GM19467 (cell line): Measurements from ENCODE around the gene MAGED1.

Source experiments
- ATAC-seq: cut with Tn5 transposase; IDR thresholded peaks from one replicate; pipeline ENCODE4 v1.9.1; 2021; ENCODE audit warnings: mild to moderate bottlenecking, moderate library complexity; ENCODE audit not compliant: unreplicated experiment

Gene MAGED1, protein sequence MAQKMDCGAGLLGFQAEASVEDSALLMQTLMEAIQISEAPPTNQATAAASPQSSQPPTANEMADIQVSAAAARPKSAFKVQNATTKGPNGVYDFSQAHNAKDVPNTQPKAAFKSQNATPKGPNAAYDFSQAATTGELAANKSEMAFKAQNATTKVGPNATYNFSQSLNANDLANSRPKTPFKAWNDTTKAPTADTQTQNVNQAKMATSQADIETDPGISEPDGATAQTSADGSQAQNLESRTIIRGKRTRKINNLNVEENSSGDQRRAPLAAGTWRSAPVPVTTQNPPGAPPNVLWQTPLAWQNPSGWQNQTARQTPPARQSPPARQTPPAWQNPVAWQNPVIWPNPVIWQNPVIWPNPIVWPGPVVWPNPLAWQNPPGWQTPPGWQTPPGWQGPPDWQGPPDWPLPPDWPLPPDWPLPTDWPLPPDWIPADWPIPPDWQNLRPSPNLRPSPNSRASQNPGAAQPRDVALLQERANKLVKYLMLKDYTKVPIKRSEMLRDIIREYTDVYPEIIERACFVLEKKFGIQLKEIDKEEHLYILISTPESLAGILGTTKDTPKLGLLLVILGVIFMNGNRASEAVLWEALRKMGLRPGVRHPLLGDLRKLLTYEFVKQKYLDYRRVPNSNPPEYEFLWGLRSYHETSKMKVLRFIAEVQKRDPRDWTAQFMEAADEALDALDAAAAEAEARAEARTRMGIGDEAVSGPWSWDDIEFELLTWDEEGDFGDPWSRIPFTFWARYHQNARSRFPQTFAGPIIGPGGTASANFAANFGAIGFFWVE

DNA sequence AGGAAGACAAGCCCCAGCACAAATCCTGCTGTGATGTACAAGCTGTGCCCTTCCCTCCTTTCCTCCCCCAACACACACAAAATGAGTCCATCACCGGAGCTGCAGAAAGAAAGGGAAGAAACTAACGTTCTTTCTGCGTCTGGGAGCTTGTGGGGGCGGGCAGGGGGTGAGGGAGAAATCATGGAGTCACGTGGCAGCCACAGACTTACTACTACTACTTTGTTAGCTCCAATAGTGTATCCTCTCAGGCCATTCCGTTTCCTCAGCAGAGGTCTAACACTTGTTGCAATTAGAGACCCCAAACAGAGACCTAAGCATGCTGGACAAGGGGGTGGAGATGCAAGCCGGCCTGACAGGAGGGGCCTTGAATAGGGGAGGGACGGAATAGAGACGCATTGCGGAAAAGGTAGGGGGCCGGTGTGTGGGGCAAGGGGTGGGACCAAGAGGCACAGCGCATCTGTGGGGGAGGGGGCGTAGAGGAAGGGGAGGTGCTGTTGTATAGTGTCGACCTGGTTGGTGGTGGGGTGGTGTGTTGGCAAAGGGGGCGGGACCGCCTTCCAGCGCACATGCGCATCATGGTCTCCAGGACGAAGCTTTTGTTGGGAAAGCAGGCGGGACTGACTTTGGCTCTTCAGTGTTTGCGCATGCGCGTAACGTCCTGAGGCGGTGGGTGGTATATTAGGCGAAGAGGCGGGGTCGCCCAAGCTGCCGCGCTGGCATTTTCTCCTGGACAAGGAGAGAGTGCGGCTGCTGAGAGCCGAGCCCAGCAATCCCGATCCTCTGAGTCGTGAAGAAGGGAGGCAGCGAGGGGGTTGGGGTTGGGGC is at the start of gene MAGED1:
MAGED1 (plus strand) TSS at position 703 of the 825 bp plus-strand sequence. CDS start 682 bp downstream, outside the sequence.
- peak; percentile 53 for ATAC-seq

DNA sequence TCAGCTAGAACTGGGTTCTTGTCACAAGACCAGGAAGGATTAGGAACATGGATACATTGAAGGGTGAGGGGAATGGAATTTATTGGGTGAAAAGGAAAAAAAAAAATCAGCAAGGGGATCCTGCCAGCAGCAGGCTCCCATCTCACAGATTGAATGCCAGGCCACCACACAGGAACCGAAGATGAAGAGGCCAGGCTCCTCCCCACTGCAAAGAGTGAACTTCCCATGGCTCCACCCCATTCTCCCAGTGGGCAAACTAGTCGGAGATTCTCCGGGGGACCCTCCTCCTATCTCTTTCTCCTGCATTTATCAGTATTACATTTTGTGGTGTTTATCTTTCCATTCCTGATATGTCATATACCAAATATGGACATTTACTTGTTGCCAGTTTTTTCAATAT is 46.0 kb upstream of the MAGED1 start:
- ATAC-seq, result no peak

DNA sequence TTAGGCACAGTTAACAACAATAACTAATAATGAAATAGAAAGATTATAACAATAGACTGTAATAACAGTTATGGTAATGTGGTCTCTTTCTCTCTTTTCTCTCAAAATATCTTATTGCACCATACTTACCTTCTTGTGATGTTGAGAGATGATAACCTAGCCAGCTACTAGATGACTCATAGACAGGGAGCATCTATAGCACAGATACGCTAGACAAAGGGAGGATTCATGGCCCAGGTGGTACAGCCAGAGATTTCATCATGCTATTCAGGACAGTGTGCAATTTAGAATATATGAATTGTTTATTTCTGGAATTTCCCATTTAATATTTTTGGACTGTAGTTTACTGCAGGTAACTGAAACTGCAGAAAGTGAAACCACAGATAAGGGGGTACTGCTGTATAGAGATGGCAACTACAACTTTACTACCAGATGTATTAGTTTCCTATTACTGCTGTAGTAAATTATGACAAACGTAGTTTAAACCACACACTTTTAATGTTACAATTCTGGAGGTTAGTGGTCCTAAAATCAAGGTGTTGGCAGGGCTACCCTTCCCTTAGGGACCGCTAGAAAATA is 41.8 kb upstream of the MAGED1 start:
- no peak for ATAC-seq

DNA sequence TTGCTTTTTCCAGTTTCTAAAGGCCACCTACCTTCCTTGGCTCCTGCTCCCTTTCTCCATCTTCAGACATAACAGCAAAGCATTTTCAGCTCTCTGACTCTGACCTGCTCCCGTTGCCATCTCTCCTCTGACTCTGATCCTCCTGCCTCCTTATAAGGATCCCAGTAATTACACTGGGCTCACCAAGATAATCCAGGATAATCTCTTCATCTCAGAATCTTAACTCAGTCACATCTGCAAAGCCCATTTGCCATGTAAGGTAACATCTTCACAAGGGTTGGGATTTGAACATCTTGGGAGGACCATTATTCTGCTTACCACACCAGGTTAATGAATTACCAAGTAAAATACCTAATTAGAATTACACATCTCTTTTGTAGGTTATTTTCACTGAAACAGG is 41.3 kb upstream of the MAGED1 start:
- ATAC-seq, result no peak

DNA sequence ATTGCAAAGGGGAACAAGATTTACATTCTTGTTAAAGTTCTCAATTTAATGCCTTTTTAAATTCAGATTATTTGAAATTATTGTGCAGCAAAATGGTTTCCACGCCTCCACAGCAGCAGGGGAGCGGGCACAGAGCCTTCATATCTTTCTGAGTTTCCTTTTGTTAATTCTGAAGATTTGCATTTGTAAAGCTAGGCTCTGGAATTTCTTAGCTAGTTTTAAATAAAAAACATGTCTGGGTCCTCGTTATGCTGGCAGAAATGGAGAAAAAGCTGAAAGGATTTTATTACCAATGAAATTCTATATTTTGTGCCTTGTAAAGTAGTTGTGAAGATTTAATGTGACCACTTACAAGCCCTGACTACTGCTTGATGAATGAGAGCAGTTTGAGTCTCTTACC is 40.8 kb upstream of the MAGED1 start:
- no peak for ATAC-seq

DNA sequence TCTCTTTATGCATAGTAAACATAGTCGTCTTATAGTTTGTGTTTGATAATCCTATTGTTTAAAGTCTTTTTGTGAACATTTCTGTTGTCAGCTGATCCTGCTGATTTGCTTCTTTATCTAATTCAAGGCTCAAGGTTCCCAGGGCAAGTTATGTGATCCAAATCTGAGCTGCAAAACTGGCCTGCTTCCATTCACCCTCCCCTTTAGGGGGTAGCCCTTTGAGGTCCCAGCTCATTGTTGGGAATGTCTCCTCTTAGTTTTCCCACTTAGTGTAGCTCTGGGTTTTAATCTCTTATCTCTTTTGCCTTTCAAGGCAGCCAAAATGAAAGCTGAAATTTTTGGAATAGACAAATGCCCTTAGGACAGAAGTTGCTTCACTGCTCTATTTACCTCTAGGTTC is 40.2 kb upstream of the MAGED1 start:
- ATAC-seq, result no peak

DNA sequence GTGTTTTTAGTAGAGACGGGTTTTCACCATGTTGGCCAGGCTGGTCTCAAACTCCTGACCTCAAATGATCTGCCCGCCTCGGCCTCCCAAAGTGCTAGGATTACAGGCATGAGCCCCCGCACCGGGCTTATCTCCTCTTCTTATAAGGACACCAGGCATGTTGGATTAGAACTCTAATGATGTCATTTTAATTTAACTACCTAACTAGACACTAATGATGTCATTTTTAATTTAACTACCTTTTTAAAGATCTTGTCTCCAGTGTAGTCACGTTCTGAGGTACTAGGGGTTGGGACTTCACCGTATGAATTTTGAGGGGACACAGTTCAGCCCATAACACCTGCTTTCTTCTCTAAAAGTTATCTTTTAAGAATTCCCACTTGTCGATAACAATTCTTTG is 37.7 kb upstream of the MAGED1 start:
- ATAC-seq, result no peak

DNA sequence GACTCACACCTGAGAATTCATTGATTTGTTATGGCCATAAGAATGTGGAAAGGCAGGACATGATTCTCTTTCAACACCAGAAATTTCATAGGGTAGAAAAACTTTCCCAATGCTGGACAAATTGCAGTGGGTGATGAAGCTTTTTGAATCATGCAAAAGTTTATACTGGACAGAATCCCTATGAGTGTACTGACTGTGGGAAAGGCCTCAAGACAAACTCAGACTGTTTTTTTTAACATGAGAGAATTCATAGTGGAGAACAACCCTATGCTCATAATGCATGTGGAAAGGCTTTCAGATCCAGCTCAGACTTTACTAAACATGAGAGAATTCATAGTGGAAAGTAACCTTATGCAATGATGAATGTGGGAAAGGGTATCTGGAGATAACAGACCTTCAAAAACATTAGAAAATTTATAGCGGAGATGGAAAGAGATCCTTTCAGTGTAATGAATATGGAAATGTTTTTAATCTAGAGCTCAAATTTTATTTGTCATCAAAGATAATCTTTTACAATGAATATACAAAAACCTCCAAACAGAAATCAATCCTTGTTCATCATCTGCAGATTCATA is 36.2 kb upstream of the MAGED1 start:
- no peak for ATAC-seq

DNA sequence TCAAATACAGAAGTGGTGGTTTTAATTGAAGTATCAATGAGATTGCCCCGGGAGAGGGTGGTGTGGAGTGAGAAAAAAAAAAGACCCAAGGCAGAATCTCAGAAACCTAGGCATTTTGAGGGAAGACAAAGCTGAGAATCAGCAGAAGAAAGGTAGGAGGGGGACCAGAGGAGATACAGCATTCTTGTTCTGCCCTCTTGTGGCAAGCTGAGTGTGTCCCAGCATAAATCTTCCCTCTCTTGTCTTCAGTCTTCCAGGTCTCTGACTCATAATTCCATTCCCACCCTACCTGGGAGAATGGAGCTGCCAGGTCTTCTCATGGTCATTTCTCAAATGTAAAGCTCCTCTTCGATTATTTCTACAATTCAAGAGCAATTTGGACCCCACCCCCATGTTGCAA is 32.7 kb upstream of the MAGED1 start:
- no peak for ATAC-seq

DNA sequence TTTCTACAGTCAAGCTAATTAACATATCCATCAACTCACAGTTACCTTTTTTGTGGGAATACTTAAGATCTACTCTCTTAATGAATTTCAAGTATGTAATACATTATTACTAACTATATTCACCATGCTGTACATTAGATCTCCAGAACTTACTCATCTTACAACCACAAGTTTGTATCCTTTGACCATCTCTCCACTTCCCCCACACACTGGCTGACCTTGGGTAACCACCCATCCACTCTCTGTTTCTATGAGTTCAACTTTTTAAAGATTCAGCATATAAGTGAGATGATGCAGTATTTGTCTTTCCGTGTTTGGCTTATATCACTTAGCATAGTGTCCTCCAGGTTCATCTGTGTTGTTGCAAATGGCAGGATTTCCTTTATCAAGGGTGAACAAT is 30.5 kb upstream of the MAGED1 start:
- ATAC-seq, result no peak

DNA sequence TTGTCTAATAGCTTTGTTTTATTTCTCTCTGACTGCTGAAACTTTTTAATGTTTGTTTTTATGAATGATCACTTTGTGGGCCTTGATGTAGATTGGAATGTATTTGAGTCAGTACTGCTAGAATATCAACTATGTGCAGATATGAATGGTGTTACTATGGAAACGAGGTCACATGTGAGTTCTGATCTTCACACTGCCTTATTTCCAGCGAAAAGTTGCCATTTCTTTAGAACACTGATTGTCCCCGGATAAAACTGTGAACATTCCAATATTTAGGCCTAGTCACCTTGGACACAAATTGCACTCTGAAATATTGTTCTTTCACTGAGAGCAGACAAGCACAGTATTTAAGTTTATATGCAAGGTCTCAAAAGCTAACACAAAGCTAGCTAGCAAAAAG is 27.2 kb upstream of the MAGED1 start:
- no peak for ATAC-seq

DNA sequence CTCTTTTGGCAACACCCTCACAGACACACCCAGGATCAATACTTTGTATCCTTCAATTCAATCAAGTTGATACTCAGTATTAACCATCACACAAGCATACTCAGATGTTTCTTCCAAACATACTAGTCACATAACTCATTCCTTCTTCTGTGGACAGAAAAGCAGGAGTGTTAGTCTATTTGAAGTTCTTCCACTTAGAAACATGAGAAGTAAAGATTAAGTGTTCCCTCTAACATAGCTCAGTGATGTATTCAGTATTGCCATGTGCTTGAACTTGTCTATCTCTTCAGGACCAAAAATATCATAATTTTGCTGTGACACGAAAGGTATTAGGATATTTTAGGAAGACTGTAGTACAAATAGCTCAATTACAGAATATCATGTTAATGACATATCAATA is 25.8 kb upstream of the MAGED1 start:
- no peak for ATAC-seq

DNA sequence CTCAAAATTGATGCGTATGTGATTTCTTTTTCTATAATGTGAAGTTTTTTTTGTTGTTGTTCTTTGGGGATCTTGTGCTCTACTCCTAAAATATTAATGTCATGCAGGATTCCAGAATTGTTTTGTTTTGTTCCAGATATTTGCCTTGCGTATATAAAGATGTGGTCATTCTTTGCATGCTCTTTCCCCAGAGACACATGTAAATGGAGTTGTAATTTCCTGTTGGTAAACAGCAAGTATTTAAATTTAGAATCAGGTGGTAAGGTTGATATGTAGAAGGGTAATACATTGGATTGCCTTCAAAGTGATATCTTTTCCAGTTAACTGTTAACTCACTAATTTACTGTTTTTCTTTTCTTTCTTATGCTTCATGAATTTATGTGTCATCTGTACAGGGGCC is 23.1 kb upstream of the MAGED1 start:
- no peak for ATAC-seq

DNA sequence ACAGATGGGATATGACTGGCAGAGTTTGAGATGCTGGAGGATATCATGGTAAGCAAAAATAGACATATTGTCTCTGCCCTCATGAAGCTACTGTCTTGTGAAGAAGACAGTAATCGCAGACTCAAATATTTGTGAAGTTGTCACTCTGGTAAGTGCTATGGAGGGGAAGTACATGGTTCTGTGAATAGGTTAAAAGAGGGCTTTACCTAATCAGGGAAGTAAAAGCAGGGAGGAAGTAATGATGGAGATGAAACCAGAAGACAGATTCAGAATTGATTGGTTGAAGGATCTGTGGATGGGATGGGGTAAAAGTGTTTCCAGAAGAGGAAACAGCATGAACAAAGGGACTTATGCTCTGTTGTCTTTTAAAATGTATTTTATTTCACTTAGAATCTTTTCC is 19.3 kb upstream of the MAGED1 start:
- no peak for ATAC-seq

DNA sequence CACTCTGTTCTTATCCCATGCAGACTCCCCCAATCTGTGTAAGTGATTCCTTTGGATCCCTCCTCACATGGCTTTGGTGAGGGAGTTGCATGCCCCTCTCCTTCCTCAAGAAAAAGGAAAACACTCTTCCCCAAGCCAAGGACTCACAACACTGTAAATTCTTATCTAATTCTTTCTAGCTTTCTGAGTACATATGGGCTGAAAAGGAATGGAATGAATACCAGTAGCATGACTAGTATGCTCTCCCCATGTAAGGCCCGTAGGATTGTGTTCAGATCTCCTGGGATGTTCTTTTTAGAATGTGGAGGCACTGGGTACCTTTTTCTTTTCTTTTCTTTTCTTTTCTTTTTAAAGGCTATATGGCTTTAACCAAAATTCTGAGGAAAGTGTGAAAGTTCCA is 17.0 kb upstream of the MAGED1 start:
- ATAC-seq, result no peak

DNA sequence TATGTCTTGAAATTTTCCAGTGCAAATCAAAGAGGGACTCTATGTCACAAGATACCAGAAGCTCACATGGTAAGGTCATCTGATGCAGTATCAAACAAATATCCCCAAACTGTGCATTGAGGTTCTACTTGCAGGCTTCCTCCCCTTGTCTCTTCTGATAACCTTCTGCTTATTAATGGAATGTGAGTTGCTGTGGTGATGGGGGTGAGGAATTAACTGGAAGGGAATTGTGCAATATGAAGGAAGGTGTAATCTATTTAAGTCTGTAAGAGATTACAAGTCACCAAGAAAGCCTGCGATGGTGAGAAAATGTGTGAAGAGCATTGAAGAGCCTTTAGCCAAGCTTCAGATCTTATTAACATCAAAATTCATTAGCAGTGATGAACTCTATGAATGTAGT is 15.4 kb upstream of the MAGED1 start:
- no peak for ATAC-seq

DNA sequence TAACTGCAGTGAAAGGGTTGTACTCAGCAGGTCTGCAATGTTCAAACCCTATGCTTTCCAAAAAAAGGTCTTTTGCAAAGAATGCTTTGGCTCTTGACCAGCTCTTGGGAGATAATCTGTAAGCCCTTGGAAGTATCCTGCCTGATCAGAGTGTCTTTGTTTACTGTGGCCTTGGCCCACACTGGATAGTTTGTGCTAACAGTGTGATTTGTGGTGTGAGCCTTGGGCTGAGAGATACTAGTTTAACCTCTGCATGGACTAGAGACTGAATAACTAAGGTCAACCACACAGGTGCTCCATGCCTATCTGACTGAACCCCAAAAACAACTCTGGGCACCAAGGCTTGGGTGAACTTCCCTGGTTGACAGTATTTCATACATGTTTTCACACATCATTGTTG is 3.6 kb upstream of the MAGED1 start:
- no peak for ATAC-seq

DNA sequence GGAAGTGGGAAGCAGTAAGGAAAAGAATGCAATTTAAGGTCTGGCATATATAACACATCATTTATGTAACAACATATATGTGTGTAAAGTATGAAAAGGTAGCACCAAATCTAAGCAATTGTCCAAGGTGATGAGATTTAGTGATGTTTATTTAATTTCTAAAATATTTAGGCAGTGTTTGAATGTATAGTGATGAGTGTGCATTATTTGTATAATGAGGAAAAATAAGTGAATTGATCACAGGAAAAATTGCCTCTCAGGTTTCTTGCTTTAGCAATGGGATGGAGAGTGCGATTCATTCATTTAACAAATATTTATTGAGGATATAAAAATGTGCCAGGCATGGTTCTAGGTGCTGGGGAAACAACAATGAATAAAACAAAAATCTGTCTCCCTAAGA is 2.2 kb upstream of the MAGED1 start:
- ATAC-seq, result no peak

DNA sequence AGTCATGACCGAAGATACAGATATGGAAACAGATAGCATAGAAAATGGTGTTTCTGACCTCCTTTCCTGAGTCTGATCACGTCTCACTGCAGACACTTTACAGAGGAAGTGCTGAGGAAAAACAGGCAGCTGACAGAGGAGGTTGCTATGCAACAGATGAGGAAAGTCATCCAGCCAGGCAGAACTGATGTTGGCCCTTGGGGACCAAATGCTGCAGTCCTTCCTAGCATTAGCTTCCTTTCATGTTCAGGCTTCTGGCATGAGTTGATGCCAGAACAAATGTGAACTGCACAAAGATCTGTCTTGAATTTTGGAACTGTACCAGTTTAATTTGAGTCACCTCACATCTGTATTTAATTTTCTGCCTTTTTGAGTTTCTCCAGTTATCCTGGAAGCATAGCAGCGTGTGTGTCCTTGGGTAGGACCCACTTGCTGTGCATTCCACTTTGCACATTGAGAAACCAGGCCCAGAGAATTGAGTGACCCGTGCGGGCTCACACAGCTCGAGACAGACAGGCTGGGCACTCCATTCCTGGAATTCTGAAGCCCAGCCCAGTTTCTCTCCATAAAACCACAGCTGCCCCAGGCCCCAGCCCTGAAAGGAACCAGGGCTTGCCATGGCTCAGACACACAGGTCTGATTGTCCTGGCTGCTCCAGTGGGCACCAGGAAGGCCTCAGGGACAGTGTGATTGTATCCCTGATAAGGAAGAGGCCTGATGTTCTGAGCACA is 1.4 kb upstream of the MAGED1 start:
- no peak for ATAC-seq
